Measurements from ENCODE around the gene MGAT4A.

MGAT4A gene

DNA sequence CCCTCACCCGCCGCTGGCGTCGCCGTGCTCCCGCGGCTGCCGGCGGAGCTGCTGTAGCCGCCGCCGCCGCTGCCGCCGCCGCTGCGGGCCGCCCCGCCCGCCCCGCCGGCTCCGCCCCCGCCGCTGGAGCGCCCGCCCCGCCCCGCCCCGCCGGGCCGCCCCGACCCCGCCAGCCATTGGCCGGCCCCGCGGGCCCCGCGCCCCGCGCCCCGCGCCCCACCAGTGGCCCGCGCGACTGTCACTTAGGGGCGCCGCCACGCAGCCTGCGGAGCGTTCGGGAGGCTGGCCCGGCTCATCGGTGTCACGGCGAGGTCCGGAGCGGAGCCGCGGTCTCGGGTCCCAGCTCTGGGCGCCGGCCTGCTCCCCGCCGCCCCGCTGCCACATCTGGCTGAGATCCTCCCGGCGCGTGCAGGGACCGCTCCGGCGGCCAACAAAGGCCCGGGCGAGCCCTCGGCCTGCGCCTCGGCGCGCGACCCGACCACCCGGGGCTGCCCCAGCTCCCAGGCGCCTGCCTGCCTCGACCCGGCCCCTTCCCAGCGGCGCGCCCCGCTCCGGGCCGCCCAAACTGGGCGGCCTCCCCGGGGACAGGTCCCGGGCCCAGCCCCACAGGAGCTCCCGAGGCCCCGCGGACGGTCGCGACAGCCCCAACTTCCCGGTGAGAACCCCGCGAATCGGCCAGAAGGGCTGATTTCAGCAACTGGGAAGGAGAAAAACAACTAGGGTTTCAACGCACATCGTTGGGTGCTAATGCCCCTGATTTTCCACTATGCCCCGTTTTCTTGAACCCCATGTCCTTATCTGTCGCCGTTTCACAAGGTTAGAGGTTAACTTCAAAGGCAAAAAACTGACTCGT, at the start of gene MGAT4A:
Gene MGAT4A (minus strand): TSS at position 92 of the 853 bp plus-strand sequence. CDS start 4,800 bp downstream, outside the sequence.
- DNase-seq: peak; percentile 74

DNA sequence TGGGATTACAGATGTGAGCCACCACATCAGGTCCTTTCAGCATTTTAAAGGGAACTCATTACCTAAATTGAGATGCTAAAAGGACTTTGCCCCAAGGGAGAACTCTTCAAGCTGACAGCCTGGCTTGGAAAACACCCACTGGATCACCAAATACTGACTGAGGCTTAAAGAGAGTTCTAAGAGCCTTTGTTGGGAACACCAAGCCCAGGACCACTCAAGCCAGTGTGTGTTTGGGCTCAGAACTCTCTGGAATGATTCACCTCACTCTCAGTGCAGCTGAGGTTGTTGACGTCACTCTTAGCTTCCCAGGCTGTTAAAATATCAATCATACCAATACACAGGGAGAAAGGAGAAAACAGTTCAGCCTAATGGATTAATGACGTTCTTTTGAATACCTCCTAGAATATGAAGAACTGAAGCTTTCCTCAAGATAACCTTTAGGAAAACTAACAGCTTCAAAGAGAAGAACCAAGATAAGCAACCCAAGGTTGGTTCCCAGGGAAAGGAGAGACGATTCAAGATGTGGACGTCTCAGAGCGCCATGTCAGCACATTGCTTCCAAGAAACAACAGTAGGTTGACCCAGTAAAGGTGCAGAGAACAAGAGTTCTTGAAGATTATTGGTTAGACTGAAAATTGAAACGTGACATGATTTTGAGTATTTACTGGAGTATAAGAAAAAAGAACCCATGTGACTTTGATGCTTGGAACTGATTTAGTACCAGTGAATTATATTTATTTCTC, 48.0 kb upstream of the MGAT4A start:
- no peak for DNase-seq

DNA sequence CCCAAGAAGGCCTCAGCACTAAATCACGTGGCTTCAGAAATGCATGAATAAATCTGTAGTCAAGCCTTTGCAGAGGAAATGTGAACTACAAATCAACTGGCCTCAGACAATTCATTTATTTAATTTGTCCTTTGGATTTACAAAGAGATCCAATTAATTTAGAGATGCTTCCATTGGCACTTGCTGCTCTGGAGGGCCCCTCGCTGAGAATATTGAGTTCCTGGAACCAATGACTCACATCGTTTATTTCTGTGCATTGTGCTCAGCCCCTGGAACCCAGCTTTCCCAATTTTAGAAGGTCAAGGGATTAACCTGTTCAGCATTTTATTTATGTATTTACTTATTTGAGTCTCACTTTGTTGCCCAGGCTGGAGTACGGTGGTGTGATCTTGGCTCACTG, 47.2 kb upstream of the MGAT4A start:
- no peak for DNase-seq

DNA sequence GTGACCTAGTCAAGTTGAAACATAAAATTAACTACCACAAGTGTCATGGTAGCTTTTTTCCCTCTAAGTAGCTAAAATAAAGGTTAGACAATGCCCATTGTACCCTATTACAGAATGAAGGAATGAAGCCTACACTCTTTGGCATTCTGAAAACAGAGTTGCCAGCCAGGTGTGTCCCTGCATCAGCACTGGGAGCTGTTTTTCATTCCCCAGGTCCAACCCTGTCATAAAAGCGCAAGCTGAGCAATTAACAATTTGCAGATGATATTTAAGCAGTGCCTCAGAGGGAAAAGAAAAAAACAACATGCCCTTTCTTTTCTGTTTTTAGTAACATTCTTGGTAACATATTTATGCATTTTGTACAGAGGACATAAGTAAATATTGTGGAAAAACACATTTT, 46.8 kb upstream of the MGAT4A start:
- no peak for DNase-seq

DNA sequence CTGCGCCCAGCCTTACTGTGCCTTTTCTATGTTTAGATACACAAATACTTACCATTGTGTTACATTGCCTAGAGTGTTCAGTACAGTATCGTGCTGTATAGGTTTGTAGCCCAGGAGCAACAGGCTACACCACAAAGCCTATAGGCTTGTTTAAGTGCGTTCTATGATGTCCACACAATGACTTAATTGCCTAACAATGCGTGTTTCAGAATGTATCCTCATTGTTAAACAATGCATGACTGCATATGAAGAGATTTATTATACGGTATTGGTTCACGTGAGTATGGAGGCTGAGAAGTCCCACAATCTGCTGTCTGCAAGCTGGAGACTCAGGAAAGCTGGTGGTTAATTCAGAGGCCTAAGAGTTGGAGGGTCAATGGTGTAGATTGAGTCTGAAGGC, 46.1 kb upstream of the MGAT4A start:
- DNase-seq: no peak

DNA sequence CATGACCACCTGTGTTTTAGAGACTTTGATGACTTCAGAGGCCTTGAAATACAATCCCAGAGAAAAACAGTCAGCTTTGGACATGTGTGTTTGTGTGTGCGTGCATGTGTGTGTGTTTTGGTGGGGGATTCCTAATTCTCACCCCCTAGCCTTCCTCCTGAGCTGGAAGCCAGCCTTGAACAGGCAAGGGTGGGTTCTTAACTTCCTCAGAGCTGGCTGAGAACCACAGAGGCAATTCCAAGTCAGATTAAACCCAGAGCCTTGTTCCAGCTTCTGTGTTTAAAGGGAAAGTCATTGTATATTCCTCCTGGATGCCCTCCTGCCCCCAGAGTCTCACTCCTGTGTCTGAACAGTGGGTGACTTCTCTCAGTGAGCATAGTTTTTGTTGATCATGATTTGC, 45.2 kb upstream of the MGAT4A start:
- no peak for DNase-seq

DNA sequence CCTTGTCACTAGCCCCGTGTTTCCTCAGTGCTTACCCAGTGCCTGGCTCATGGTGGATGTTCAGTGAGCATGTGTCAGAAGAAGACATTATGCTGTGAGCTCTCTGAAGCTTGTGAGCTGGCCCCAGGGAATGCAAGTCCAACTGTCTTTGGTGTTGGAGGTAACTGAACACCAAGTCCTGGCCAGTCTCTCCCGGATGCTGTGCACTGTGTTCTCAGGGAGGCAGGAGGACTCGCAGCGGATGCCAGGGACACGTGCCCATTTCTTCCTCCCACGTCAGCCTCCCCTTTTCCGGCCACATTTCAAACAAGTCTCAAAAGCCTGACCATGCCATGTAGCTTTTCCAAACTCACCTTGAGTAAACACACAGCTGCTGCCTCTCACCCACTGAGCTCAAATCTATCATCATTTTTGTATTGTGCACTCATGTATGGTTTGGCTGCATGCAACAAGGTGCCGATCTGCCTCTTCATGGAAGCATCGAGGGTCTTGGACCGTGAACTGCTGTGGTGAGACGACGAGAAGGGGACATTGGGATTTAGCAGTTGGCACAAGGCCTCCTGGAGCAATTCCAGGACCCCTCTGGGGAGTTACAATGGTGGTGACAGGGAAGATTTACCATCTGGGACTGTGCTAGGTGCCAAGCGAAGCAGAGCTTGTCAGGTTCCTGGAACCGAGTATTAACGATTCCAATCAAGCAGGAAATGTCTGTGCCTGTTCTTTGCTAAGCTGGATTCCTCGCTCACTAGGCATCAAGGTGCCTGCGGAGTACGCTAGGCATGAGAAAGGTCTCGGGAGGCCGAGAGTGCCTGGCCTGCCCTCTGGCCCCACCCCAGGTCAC, 44.4 kb upstream of the MGAT4A start:
- no peak for DNase-seq

DNA sequence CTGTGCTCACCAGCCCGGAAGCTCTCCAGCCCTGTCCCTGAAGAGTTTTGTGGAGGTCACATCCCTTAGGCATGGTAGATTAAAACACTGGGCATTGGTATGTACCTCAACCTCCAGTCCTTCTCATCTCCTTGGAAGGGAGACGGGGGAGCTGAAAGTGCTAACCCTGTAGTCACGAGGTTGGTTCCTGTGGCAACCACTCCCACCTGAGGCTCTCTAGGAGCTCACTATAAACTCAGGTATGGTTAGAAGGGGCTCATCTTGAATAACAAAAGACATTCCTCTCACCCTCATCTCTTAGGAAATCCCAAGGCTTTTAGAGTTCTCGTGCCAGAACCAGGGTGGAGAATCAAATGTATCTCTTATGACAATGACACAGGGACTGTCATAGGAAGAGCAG, 43.0 kb upstream of the MGAT4A start:
- DNase-seq: no peak

DNA sequence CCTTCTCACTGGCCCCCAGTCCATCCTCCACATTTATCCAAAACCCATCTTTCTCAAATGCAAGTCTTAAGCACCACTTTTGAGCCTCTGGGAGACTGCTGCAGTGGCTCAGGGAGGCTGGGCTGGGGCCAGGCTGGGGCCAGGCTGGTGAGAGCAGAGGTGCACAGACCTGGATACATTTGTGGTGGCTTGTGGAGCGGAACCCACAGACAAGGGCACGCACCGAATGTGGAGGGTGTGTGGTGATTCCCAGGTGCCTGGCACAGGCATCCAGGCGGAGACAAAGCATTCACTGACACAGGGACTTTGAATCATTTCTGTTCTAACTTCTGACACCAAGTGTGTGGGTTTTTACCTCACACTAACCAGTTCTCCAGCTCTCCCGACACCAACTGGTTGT, 42.2 kb upstream of the MGAT4A start:
- no peak for DNase-seq

DNA sequence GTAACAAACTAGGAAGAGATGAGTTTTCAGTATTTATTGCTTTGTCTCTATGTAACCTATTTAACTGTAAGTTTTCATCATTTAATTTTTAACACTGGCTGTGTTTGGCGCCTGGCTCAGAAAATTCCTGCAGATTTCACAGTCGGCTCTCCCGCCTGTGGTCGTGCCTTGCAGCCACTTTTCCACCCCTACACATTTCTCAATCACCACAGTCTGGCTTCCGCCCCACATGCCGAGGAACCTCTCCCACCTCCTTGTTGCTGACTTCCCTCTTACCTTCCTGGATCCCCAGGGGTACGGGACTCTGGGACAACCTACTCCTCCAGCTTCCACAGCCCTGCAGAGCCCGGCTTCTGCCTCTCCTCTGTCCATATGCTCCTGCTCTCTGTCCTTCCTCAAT, 41.6 kb upstream of the MGAT4A start:
- DNase-seq: no peak

DNA sequence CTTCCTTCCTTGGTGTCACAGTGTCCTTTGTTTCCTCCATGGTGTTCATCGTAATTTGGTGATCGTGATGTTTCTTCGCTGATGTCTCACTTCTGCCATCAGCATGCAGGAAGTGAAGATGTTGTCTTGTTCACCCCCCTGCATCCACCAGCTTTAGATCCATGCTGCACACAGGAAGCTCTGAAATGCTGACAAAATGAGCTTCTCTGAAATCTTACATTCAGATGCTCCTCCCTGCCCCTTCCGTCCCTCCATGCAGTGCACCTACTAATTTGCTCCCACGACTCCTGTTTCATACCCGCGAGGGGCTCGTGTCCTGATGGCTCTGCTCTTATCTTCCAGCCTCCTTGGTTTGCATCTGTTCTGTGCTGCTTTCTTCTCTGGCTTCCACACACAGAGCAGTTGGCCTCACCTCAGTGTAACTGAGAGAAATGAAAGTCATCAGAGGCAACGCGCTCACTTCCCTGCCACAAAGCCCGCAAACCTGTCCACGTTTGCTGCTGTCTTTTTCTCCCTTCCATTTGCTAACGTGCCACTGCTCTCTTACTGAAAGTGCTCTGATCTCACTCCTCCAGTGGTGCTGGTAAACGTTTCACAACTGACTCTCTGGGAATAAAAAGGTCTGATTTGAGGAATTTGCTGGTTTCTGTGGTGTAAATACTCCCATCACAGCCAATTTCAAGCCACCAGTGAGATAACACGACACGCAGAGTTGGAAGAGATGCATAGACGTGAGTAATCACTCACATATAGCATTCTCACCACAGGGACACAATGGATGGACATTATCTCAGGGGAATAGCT, 41.0 kb upstream of the MGAT4A start:
- no peak for DNase-seq

DNA sequence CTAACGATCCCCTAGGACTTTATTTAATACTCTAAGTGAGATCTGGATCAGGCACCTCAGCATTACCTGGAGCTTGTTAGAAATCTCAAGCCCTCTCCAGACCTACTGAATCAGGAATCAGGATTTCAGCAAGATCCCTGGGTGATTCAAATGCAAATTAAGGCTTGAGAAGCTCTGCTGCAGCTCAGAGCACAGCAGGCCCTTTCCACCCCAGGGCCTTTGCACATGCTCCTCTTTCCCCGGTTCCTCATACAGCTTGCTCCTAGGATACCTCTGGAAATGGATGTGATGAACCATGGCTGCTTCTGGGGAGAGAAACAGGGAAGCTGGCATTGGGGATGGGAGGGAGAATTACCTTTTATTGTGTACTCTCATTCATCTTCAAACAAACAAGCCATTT, 40.3 kb upstream of the MGAT4A start:
- DNase-seq: no peak

DNA sequence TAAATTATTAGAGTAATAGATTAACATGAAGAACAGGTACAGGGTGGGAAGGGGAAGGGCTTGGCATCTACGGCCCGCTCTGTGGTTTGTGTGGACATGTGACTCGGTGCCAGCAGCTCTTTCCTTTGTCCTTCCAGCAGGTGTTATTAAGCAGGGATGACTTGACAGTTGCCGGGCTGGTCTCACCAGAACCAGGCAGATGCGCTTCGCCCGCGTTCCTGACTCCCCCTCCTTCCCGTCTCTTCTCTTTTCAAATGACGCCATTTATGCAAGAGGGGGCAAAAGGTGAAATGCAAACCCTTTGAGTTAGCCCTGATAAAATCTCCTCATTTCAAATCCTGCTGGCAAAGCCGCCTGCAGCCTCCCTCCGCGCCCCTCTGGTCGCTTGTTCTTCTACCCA, 38.9 kb upstream of the MGAT4A start:
- DNase-seq: no peak

DNA sequence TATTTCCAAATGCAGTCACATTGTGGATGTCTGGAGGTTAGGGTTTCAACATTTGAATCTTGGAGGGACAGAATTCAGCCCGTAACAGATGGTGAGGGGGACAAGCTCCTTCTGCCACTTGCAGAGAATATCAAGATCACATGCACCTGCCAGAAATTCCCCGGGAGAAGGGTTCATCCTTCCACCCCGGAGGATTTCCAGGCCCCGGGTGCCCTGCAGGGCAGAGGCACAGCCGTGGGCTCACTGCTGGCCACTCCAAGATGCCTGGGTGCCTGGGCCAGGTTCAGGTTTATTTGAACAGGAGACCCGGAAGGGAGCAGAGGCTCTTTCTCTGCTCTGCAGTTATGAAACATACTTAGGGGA, 38.2 kb upstream of the MGAT4A start:
- DNase-seq: no peak

DNA sequence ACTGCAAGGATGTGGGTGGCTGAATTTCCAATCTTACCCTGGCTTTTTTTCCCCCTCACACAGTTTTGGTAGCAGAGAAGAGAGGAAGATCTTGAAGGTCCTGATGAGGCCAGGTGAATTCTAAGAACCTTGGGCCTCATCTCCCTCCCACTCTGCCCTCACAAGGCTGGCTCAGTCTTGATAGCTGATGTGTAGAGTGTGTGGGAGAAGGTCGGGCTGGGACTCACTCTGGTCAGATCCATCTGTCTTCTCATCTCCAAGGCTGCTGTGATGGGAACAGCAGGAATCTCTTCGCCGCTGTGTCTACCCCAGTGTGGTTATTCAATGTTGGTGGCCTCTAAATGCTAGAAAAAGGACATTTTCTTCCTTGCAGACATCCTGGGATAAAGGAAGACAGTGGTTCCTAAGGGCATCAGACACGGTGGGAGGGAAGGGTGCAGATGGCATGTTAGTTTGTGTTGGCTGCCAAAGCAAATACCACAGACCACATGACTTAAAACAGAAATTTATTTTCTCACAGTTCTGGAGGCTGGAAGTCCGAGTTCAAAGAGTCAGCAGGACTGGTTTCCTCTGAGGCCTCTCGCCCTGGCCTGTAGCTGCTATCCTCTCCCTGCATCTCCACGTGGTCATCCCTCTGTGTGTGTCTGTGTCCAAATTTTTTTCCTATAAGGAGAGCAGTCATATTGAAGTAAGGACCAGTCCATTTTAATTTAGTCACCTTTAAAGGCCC, 37.6 kb upstream of the MGAT4A start:
- DNase-seq: no peak

DNA sequence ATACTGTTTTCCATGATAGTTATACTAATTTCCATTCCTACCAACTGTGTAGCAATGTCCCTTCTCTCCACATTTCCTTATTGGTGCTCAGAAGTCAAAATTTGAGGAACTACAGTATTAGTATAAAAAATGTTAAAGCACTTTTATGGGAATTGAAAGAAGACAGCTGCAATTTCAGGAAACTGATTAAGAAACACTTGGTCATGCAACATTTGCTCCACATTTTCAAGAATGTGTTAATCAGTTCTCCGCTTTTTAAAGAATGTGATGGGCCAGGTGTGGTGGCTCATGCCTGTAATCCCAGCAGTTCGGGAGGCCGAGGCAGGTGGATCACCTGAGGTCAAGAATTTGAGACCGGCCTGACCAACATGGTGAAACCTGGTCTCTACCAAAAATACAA, 33.6 kb upstream of the MGAT4A start:
- DNase-seq: no peak

DNA sequence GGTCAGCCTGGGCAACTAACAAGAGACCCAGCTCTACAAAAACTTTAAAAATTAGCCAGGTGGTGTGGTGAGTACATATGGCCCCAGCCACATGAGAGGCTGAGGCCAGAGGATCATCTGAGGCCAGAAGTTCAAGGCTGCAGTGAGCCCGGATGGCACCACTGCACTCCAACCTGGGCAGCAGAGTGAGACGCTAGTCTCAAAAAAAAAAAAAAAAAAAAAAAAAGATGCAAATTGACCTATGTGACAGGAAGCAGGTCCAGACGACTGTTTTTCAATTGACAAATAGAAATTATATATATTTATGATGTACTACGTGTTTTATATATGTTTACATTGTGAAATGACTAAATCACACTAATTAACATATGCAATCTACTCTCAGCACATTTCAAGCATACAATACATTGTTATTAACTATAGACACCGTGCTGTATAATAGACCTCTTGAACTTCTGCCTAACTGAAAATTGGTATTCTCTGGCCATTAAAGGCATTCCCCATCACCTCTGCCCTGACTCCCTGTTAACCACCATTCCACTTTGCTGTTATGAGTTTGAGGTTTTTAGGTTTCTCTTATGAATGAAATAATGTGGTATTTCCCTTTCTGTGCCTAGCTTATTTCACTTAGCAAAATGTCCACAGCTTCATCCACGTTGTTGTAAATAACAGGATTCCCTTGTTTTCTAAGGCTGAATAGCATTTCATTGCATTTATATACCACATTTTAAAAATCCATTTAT, 32.4 kb upstream of the MGAT4A start:
- DNase-seq: no peak

DNA sequence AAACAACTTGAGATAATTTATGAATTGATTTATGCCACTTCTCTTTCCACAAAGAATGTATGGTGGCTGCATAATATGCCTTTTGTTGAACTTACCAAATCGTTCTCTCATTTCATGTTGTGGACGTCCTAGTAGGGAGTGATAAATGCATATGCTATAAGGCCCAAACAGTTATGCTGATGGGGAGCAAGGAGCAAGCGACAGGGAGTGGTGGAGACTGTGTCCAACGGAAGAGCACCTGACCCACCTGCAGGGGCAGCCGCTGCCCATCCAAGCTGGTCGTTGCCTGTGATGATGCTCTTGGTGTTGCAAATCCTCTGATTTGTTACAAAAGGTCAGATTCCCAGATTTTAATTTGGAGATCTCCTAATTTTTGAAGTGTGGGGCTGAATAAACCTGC, 31.0 kb upstream of the MGAT4A start:
- no peak for DNase-seq

DNA sequence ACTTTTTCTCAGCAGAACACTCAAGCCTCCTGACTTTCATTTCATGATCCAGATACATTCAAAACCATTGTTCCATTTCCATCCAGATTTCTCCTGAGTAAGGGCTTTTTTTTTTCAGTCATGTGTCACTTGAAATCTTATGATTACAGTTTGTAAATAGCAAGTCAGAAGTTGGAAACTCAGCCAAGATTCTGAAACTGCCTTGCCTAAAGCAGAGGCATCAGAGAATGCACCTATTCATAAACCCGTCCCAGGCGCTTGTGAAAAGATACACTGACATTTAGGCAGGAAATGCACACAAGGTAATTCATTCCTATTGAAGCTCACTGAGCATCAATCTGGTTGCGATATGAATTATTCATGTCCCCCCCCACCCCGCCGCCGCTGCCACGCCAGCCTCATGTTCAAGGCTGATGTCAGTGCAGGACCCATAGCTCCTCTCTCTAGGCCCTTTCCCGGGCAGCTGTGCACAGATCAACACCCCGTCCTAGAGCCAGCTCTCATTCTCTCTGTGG, 30.4 kb upstream of the MGAT4A start:
- no peak for DNase-seq

DNA sequence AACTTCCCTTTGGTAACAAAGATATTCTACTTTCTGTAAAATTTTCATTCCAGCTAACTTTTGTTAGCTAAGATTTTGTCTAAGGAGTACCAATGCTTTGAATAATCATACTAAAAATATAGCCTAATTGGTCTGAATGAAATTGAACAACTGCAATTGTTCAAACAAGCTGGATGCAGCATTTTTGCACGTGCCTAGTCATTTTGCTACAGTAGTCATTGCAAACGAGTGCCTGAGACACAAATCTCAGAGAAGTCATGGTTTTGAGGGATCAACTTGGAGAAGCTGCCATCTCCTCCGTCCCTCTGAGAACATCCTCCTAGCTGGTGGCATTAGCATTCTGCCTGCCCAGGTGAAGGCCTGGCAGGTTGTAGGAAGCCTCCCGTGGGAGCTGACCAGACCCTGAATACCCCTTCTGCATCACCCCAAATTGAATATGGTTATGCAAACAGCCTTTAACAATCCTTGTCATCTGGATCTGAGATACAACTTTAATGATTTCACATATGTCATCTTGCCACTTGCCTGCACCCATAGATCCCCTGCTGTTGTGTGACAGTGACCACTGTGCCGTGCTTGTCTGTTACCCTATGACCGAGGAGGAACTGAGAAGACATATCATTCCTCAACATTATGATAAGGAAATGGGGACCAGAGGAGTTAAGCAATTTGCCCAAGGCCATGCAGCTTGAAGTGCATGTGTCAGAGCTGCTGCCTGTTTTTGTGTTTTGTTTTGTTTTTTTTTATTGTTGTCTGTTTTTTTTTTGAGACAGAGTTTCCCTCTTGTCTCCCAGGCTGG, 29.1 kb upstream of the MGAT4A start:
- DNase-seq: no peak

Measured in GDM1 (cell line).